HepG2 (cell line): ENCODE measurements around the gene UBQLN1. TPM values are rescaled to one million over a fixed set of nuclear protein-coding genes. Genes with fewer than 3 reads are reported as not detected.

Experiments used
- CCAR2 ChIP-seq: fragments of 200-400 bp; formaldehyde crosslinking; optimal IDR thresholded peaks from 2 replicates; pipeline ENCODE3; 2018; ENCODE audit warnings: low read depth, mild to moderate bottlenecking, low read length, moderate library complexity
- CSRNP1 ChIP-seq: sonication (generic); formaldehyde crosslinking; IDR thresholded peaks from 2 replicates; pipeline ENCODE4 v1.8.1; 2023; ENCODE audit warnings: mild to moderate bottlenecking, missing genetic modification reagents
- ELF3 ChIP-seq: IDR thresholded peaks from 2 replicates; pipeline ENCODE4 v1.6.1; 2016; ENCODE audit warnings: missing genetic modification reagents, missing compliant biosample characterization
- FOSL1 ChIP-seq: sonication (generic); formaldehyde crosslinking; IDR thresholded peaks from 2 replicates; pipeline ENCODE4 v1.9.0; 2021; ENCODE audit warnings: missing genetic modification reagents, borderline replicate concordance
- GPN1 ChIP-seq: sonication (generic); formaldehyde crosslinking; IDR thresholded peaks from 2 replicates; pipeline ENCODE4 v1.5.1; 2020; ENCODE audit warnings: missing genetic modification reagents, borderline replicate concordance
- MNT ChIP-seq: fragments of 450-650 bp; IDR thresholded peaks from 2 replicates; pipeline ENCODE4 v1.6.1; 2016
- MXI1 ChIP-seq: IDR thresholded peaks from 3 replicates; pipeline ENCODE4 v1.6.1; 2012; ENCODE audit warnings: low read depth, low read length, inconsistent platforms, borderline replicate concordance
- NR1H2 ChIP-seq: sonication (generic); formaldehyde crosslinking; IDR thresholded peaks from 2 replicates; pipeline ENCODE4 v1.8.1; 2022; ENCODE audit warnings: low read depth, missing genetic modification reagents, borderline replicate concordance
- PRMT3 ChIP-seq: sonication (generic); formaldehyde crosslinking; IDR thresholded peaks from 2 replicates; pipeline ENCODE4 v1.8.1; 2022; ENCODE audit warnings: low read depth, mild to moderate bottlenecking, moderate library complexity, missing genetic modification reagents, borderline replicate concordance
- RFXANK ChIP-seq: IDR thresholded peaks from 2 replicates; pipeline ENCODE4 v1.6.1; 2016
- RXRA ChIP-seq: sonication (generic); formaldehyde crosslinking; IDR thresholded peaks from 2 replicates; pipeline ENCODE4 v1.5.1; 2020; ENCODE audit warnings: missing genetic modification reagents
- TBL1XR1 ChIP-seq: fragments of 150-350 bp; IDR thresholded peaks from 2 replicates; pipeline ENCODE4 v1.6.1; 2014; ENCODE audit warnings: borderline replicate concordance, low read length; ENCODE audit not compliant: partially characterized antibody
- TEF ChIP-seq: sonication (generic); formaldehyde crosslinking; IDR thresholded peaks from 2 replicates; pipeline ENCODE4 v1.5.0; 2020; ENCODE audit warnings: missing genetic modification reagents
- TRIM24 ChIP-seq: sonication (generic); formaldehyde crosslinking; IDR thresholded peaks from 2 replicates; pipeline ENCODE4 v1.8.0; 2022; ENCODE audit warnings: mild to moderate bottlenecking, missing genetic modification reagents
- U2AF1 ChIP-seq: fragments of 200-400 bp; formaldehyde crosslinking; optimal IDR thresholded peaks from 2 replicates; pipeline ENCODE3; 2017; ENCODE audit warnings: mild to moderate bottlenecking, low read depth, low read length
- YY1 ChIP-seq: IDR thresholded peaks from 2 replicates; pipeline ENCODE4 v1.6.1; 2011; ENCODE audit warnings: low read length, low read depth, moderate library complexity, mild to moderate bottlenecking; ENCODE audit not compliant: insufficient read depth, insufficient replicate concordance
- ZBTB37 ChIP-seq: sonication (generic); formaldehyde crosslinking; IDR thresholded peaks from 2 replicates; pipeline ENCODE4 v1.4.0; 2020; ENCODE audit warnings: mild to moderate bottlenecking, missing genetic modification reagents
- ZFP41 ChIP-seq: sonication (generic); formaldehyde crosslinking; IDR thresholded peaks from 2 replicates; pipeline ENCODE4 v1.4.0; 2020; ENCODE audit warnings: mild to moderate bottlenecking, missing genetic modification reagents, borderline replicate concordance
- ZNF136 ChIP-seq: sonication (generic); formaldehyde crosslinking; IDR thresholded peaks from 2 replicates; pipeline ENCODE4 v1.8.1; 2022; ENCODE audit warnings: low read depth, mild to moderate bottlenecking, moderate library complexity, missing genetic modification reagents
- ZNF549 ChIP-seq: sonication (generic); formaldehyde crosslinking; IDR thresholded peaks from 2 replicates; pipeline ENCODE4 v1.5.0; 2020; ENCODE audit warnings: missing genetic modification reagents
- ZSCAN25 ChIP-seq: sonication (generic); formaldehyde crosslinking; IDR thresholded peaks from 2 replicates; pipeline ENCODE4 v1.8.0; 2022; ENCODE audit warnings: mild to moderate bottlenecking, missing genetic modification reagents
- polyA plus RNA-seq, 8 experiments: library from polyadenylated mRNA; depleted of rRNA in 3 of 8; stranded (reverse) in 7 of 8; unstranded in 1 of 8; fragments of >200 nt; fragmentation: Illumina TruSeq in 4 of 8; extraction: Trizol in 4 of 8; gene quantifications; 2 replicates each; pipeline versions ENCODE4 v1.2.1 to v1.2.3, GENCODE V29; 2011 to 2016; ENCODE audit warnings: low read depth in 4 of 8, missing spikeins in 1 of 8, mixed read lengths in 1 of 8; ENCODE audit not compliant: insufficient read depth in 1 of 8
- total RNA-seq, 5 experiments: library from RNA; depleted of rRNA; stranded (reverse); fragments of >200 nt; fragmentation: Illumina TruSeq; extraction: Trizol; gene quantifications; 2 replicates each; pipeline ENCODE4 v1.2.3, GENCODE V29; 2016; ENCODE audit warnings: low read depth in 1 of 5
- TF ChIP-seq, protein P1 (sequence below): sonication (generic); formaldehyde crosslinking; conservative IDR thresholded peaks from 2 replicates; pipeline ENCODE4 v1.4.0; 2020; ENCODE audit warnings: missing genetic modification reagents

Gene UBQLN1
- total and polyA plus RNA-seq, 2 of the 13 experiments (the other 11 are each of a cell fraction or from before 2014, with no cell fraction given) = 78.1 to 83.8 TPM

GRCh38 chr9:83707768-83708514 lies at the start of gene UBQLN1 (continued):
- TF ChIP-seq TRIM24 (CRISPR knock-in tag) = no peak
- TF ChIP-seq U2AF1 = no peak
- TF ChIP-seq, protein P1, sequence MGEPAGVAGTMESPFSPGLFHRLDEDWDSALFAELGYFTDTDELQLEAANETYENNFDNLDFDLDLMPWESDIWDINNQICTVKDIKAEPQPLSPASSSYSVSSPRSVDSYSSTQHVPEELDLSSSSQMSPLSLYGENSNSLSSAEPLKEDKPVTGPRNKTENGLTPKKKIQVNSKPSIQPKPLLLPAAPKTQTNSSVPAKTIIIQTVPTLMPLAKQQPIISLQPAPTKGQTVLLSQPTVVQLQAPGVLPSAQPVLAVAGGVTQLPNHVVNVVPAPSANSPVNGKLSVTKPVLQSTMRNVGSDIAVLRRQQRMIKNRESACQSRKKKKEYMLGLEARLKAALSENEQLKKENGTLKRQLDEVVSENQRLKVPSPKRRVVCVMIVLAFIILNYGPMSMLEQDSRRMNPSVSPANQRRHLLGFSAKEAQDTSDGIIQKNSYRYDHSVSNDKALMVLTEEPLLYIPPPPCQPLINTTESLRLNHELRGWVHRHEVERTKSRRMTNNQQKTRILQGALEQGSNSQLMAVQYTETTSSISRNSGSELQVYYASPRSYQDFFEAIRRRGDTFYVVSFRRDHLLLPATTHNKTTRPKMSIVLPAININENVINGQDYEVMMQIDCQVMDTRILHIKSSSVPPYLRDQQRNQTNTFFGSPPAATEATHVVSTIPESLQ (CRISPR knock-in tag) = peak; percentile 59; the same call in 1 of the 2 replicates
- peak; percentile 24; the same call in 1 of the 2 replicates for TF ChIP-seq ZNF136 (CRISPR knock-in tag)
- TF ChIP-seq ELF3 (CRISPR knock-in tag) = peak; percentile 82
- peak; percentile 66; the same call in 1 of the 2 replicates for TF ChIP-seq ZNF549 (CRISPR knock-in tag)
- TF ChIP-seq CCAR2 = no peak
- no peak; the same call in 1 of the 2 replicates for TF ChIP-seq RXRA (CRISPR knock-in tag)
- TF ChIP-seq TBL1XR1 = no peak
- TF ChIP-seq ZBTB37 (CRISPR knock-in tag) = no peak
- TF ChIP-seq YY1 = no peak
- TF ChIP-seq NR1H2 (CRISPR knock-in tag) = no peak
- TF ChIP-seq CSRNP1 (CRISPR knock-in tag) = no peak; the same call in 1 of the 2 replicates
- no peak for TF ChIP-seq PRMT3
- TF ChIP-seq MXI1 = peak; percentile 75; the same call in 1 of the 3 replicates
- no peak; the same call in 1 of the 2 replicates for TF ChIP-seq GPN1
- no peak; the same call in 1 of the 2 replicates for TF ChIP-seq ZFP41 (CRISPR knock-in tag)
- no peak for TF ChIP-seq FOSL1
- TF ChIP-seq TEF (CRISPR knock-in tag) = no peak
- TF ChIP-seq MNT = peak; percentile 18; the same call in 1 of the 2 replicates
- peak; percentile 73; the same call in 1 of the 2 replicates for TF ChIP-seq ZSCAN25 (CRISPR knock-in tag)
- no peak for TF ChIP-seq RFXANK (CRISPR knock-in tag)
